NB4 (cell line): ENCODE measurements around the gene FOXP1.

Experiments
- CTCF ChIP-seq: IDR thresholded peaks from one replicate; pipeline ENCODE4 v1.5.1; 2012; ENCODE audit warnings: low read depth, low read length
- MAX ChIP-seq: IDR thresholded peaks from 2 replicates; pipeline ENCODE4 v1.6.1; 2011; ENCODE audit warnings: low read depth, low read length

GRCh38 chr3:71219744-71220638 is 363.5 kb downstream of the FOXP1 start:
- TF ChIP-seq CTCF (no peak), MAX (no peak)
